ENCODE results near the gene CLCN7. TPM values are rescaled to one million over a fixed set of nuclear protein-coding genes. Genes with fewer than 3 reads are reported as not detected.
A peak's percentile ranks its signal among the peaks of the same experiment; 100 is the strongest.

Gene CLCN7, protein sequence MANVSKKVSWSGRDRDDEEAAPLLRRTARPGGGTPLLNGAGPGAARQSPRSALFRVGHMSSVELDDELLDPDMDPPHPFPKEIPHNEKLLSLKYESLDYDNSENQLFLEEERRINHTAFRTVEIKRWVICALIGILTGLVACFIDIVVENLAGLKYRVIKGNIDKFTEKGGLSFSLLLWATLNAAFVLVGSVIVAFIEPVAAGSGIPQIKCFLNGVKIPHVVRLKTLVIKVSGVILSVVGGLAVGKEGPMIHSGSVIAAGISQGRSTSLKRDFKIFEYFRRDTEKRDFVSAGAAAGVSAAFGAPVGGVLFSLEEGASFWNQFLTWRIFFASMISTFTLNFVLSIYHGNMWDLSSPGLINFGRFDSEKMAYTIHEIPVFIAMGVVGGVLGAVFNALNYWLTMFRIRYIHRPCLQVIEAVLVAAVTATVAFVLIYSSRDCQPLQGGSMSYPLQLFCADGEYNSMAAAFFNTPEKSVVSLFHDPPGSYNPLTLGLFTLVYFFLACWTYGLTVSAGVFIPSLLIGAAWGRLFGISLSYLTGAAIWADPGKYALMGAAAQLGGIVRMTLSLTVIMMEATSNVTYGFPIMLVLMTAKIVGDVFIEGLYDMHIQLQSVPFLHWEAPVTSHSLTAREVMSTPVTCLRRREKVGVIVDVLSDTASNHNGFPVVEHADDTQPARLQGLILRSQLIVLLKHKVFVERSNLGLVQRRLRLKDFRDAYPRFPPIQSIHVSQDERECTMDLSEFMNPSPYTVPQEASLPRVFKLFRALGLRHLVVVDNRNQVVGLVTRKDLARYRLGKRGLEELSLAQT
- total RNA-seq (ENCODE audit: low replicate concordance), result 91.9 and 98.1 TPM in 2 replicates
- long read RNA-seq, result 0 reads

GRCh38 chr16:1474796-1475551 is at the start of gene CLCN7:
TSS of gene CLCN7 (minus strand) at chr16:1475028. CDS start at chr16:1474974, 54 bp downstream.
- TF ChIP-seq, protein P1, sequence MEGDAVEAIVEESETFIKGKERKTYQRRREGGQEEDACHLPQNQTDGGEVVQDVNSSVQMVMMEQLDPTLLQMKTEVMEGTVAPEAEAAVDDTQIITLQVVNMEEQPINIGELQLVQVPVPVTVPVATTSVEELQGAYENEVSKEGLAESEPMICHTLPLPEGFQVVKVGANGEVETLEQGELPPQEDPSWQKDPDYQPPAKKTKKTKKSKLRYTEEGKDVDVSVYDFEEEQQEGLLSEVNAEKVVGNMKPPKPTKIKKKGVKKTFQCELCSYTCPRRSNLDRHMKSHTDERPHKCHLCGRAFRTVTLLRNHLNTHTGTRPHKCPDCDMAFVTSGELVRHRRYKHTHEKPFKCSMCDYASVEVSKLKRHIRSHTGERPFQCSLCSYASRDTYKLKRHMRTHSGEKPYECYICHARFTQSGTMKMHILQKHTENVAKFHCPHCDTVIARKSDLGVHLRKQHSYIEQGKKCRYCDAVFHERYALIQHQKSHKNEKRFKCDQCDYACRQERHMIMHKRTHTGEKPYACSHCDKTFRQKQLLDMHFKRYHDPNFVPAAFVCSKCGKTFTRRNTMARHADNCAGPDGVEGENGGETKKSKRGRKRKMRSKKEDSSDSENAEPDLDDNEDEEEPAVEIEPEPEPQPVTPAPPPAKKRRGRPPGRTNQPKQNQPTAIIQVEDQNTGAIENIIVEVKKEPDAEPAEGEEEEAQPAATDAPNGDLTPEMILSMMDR (conservative IDR thresholded peaks at IDR 0.05), result no peak
- Mint-ChIP-seq H3K9me3 (no peaks in the 10 kb centered on the region), H3K36me3 (no peaks in the 10 kb centered on the region), H3K4me3 (peak within 1 kb of the TSS; percentile 89), H3K4me1 (ENCODE audit: unreplicated experiment) (peaks cover 9% of the 10 kb centered on the region), H3K27ac (peak within 1 kb of the TSS; percentile 85), H3K27me3 (no peaks in the 10 kb centered on the region)
- peak; percentile 93 for DNase-seq (ENCODE audit: extremely low spot score, unreplicated experiment)

DNA sequence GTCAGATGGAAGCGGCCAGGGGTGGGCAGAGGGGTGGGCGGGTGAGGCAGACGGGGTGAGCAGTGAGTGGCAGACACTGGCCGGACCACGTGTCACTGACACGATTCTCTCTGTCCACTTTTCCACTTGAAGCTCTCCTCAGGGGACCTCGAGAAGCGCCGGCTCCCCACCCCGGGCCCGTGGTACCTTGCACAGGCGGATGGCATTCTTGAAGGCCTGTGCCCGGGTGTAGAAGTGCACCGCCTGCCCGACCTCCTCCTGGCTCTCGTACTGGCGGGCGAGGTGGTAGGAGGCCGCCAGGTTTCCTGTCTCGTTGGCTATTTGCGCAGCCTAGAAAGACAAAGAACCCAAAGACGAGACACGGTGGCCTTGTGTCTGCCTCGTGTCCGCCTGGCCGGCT is 49.5 kb upstream of the CLCN7 start:
- Mint-ChIP-seq H3K36me3 (no peaks in the 10 kb centered on the region), H3K27me3 (no peaks in the 10 kb centered on the region), H3K27ac (no peak overlapping the region), H3K4me3 (no peak overlapping the region), H3K9me3 (no peaks in the 10 kb centered on the region), H3K4me1 (ENCODE audit: unreplicated experiment) (peaks cover 4% of the 10 kb centered on the region)
- TF ChIP-seq, protein P1 (conservative IDR thresholded peaks at IDR 0.05), result no peak
- DNase-seq (ENCODE audit: extremely low spot score, unreplicated experiment), result no peak

DNA sequence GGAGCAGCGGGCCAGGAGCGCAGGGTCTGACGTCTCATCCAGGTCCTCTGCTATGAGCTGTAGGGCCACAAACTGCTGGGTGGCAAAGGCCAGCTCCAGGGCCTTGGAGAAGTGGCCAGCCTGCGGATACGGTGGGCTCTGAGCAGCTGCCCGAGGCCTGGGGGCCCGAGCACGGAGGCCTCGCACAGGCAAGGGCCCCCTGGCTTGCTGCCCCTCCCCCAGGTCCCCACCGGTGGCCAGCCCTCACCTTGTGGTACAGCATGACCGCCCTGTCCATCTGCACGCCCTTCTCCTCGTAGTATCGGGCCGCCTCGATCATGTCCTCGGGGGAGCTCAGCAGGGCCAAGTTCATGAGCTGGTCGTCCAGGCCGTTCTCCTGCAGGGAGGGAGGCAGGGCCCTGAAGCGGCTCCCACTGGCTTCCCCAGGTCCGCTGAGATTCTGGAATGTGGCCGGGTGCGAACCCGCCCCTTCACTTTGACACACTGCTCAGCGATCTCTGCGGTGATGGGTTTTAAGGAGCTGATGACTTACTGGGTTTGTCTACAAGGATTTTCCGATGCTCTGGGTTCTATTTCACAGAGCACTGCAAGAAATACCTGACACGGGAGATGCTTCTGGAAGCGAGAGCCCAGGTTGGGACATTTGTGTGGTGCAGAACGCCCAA is 48.9 kb upstream of the CLCN7 start:
- H3K9me3 Mint-ChIP-seq, result no peaks in the 10 kb centered on the region
- H3K4me3 Mint-ChIP-seq, result no peak overlapping the region
- no peaks in the 10 kb centered on the region for H3K27me3 Mint-ChIP-seq
- no peak for DNase-seq (ENCODE audit: extremely low spot score, unreplicated experiment)
- H3K27ac Mint-ChIP-seq, result no peak overlapping the region
- H3K4me1 Mint-ChIP-seq (ENCODE audit: unreplicated experiment), result peaks cover 3% of the 10 kb centered on the region
- TF ChIP-seq, protein P1 (conservative IDR thresholded peaks at IDR 0.05), result no peak
- no peaks in the 10 kb centered on the region for H3K36me3 Mint-ChIP-seq

DNA sequence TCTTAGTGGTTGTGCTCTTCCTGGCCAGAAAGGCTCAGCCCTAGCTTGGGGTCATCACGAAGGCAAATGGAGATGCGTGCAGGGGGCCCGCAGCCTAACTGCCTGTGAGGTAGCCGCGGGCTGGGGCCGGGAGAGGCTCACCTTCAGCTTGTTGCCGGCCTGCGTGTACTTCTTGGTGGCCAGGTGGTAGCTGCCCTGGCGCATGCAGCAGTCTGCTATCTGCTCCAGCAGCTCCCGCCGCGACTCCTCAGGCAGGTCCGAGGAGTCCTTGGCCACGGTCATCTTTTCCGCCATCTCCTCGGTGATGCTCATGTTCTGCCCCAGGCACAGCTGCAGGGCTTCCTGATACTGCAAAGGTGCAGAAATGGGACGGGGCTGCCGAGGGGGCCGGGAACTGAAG is 45.6 kb upstream of the CLCN7 start:
- no peak overlapping the region for H3K4me3 Mint-ChIP-seq
- no peak overlapping the region for H3K27ac Mint-ChIP-seq
- H3K36me3 Mint-ChIP-seq, result peaks cover 8% of the 10 kb centered on the region
- no peaks in the 10 kb centered on the region for H3K27me3 Mint-ChIP-seq
- no peak for DNase-seq (ENCODE audit: extremely low spot score, unreplicated experiment)
- TF ChIP-seq, protein P1 (conservative IDR thresholded peaks at IDR 0.05), result no peak
- no peaks in the 10 kb centered on the region for H3K9me3 Mint-ChIP-seq
- no peaks in the 10 kb centered on the region for H3K4me1 Mint-ChIP-seq (ENCODE audit: unreplicated experiment)

GRCh38 chr16:1519831-1520230 is 45.0 kb upstream of the CLCN7 start:
- Mint-ChIP-seq H3K9me3 (no peaks in the 10 kb centered on the region), H3K36me3 (peaks cover 11% of the 10 kb centered on the region), H3K4me3 (no peak overlapping the region), H3K4me1 (ENCODE audit: unreplicated experiment) (no peaks in the 10 kb centered on the region), H3K27me3 (no peaks in the 10 kb centered on the region), H3K27ac (no peak overlapping the region)
- TF ChIP-seq, protein P1 (conservative IDR thresholded peaks at IDR 0.05), result no peak
- DNase-seq (ENCODE audit: extremely low spot score, unreplicated experiment), result no peak
